ELF-1 (cell line): ENCODE results near the gene MBNL3.
A peak's percentile ranks its signal among the peaks of the same experiment; 100 is the strongest.
"Not testable (repeated sequence)": the region's sequence is repeated elsewhere in the genome, so short reads cannot be mapped to it uniquely, and the experiment has no call there.

Experiments
- DNase-seq: peaks from one replicate; pipeline ENCODE4 v3.0.0-alpha.2; 2016; ENCODE audit warnings: low read depth, low spot score

MBNL3 gene

GRCh38 chrX:132369617-132370326 is 119.1 kb downstream of the MBNL3 start:
- no peak for DNase-seq

GRCh38 chrX:132367984-132368383 is 120.9 kb downstream of the MBNL3 start:
- DNase-seq, result peak; percentile 43

GRCh38 chrX:132367314-132367713 is 121.5 kb downstream of the MBNL3 start:
- no peak for DNase-seq

- DNase-seq, result no peak
Measured at GRCh38 chrX:132365490-132365889, 123.3 kb downstream of the MBNL3 start.

- no peak for DNase-seq
Measured at GRCh38 chrX:132364313-132364712, 124.5 kb downstream of the MBNL3 start.

GRCh38 chrX:132353430-132353829 is 135.4 kb downstream of the MBNL3 start:
- no peak for DNase-seq

- DNase-seq, result no peak
Measured at GRCh38 chrX:132336172-132336571, 152.7 kb downstream of the MBNL3 start.

GRCh38 chrX:132333351-132333750 is 155.5 kb downstream of the MBNL3 start:
- DNase-seq, result no peak

- DNase-seq, result no peak
Measured at GRCh38 chrX:132331532-132331931, 157.3 kb downstream of the MBNL3 start.

GRCh38 chrX:132331000-132331399 is 157.8 kb downstream of the MBNL3 start:
- DNase-seq, result no peak

- DNase-seq, result peak; percentile 5
Measured at GRCh38 chrX:132330156-132330729, 158.6 kb downstream of the MBNL3 start.

- DNase-seq, result not testable (repeated sequence)
Measured at GRCh38 chrX:132326960-132327359, 161.9 kb downstream of the MBNL3 start.
